D721Med (cell line): ENCODE results near the gene CASTOR2.
"Not testable (repeated sequence)": the region's sequence is repeated elsewhere in the genome, so short reads cannot be mapped to it uniquely, and the experiment has no call there.

Experiments
- DNase-seq: peaks from one replicate; pipeline ENCODE4 v3.0.0; 2011; ENCODE audit warnings: low spot score; ENCODE audit not compliant: insufficient read length
- FAIRE-seq: peaks from 2 replicates; lab custom pipeline; 2011; peaks lifted over from hg19 to GRCh38; lab: Jason Lieb, UNC
- CTCF ChIP-seq: IDR thresholded peaks from 2 replicates; pipeline ENCODE4 v1.5.1; 2012; ENCODE audit warnings: mild to moderate bottlenecking, control low read depth; ENCODE audit not compliant: insufficient read depth; ENCODE audit errors: missing control alignments

Gene CASTOR2

GRCh38 chr7:74988436-74988835 lies 23.9 kb downstream of the CASTOR2 start:
- DNase-seq, FAIRE-seq: not testable (repeated sequence)

GRCh38 chr7:74993121-74993520 lies 28.6 kb downstream of the CASTOR2 start:
- DNase-seq (no peak), FAIRE-seq (no peak)
- TF ChIP-seq CTCF: no peak

- DNase-seq, FAIRE-seq: not testable (repeated sequence)
Measured at GRCh38 chr7:74994869-74995543, 30.5 kb downstream of the CASTOR2 start.

- FAIRE-seq, DNase-seq: not testable (repeated sequence)
Measured at GRCh38 chr7:74996361-74996760, 31.9 kb downstream of the CASTOR2 start.

- DNase-seq, FAIRE-seq: not testable (repeated sequence)
Measured at GRCh38 chr7:74997811-74998210, 33.3 kb downstream of the CASTOR2 start.

- FAIRE-seq, DNase-seq: not testable (repeated sequence)
Measured at GRCh38 chr7:75001356-75001755, 36.9 kb downstream of the CASTOR2 start.

- no peak for DNase-seq
- no peak for TF ChIP-seq CTCF
- no peak for FAIRE-seq
Measured at GRCh38 chr7:75010036-75010435, 45.5 kb downstream of the CASTOR2 start.

GRCh38 chr7:75017832-75018231 lies 53.3 kb downstream of the CASTOR2 start:
- FAIRE-seq: no peak
- no peak for DNase-seq
- no peak for TF ChIP-seq CTCF

GRCh38 chr7:75018570-75019364 lies 54.3 kb downstream of the CASTOR2 start:
- FAIRE-seq: no peak
- DNase-seq: no peak
- no peak for TF ChIP-seq CTCF

GRCh38 chr7:75019800-75020199 lies 55.3 kb downstream of the CASTOR2 start:
- FAIRE-seq (no peak), DNase-seq (no peak)
- TF ChIP-seq CTCF: no peak
